IPS-NIHi7 (cell line): ENCODE results near the gene CLEC3A.
"Not testable (repeated sequence)": the region's sequence is repeated elsewhere in the genome, so short reads cannot be mapped to it uniquely, and the experiment has no call there.

Source experiments
- DNase-seq: peaks from one replicate; pipeline ENCODE4 v3.0.0; 2012; ENCODE audit warnings: mixed read lengths; ENCODE audit errors: extremely low spot score

CLEC3A gene

DNA sequence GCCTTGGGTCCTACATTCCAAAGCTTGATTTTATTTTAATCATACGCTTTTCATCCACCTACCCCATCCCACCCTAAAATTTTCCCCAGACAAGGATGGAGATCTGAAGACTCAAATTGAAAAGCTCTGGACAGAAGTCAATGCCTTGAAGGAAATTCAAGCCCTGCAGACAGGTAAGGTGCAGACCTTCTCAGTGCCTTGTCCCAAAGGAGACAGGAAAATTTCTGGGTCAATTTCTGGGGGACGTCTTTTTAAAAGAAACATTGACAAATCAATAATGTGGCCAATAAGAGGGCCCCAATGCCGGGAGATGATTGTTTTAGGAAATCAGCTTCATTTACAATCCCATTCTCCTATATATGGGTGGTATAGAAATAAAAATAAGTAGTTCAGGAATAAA is 5.7 kb downstream of the CLEC3A start:
- DNase-seq = no peak

DNA sequence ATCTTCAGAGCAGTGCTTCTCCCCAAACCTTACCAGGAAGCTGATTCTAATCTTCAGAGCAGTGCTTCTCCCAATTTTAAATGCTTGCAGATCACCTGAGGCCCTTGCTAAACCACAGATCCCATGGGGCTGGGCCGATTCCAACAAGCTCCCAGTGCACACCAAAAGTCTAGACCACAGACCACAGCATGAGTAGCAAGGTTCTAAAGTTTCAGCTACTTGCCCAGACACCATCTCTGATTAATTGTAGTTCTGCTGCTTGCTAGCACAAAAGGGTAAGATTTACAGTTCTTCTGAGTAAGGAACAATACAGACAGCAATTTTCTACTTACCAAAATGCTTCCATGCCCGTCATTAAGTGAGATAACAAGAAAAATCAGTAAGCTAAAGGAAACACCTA is 12.2 kb downstream of the CLEC3A start:
- no peak for DNase-seq

DNA sequence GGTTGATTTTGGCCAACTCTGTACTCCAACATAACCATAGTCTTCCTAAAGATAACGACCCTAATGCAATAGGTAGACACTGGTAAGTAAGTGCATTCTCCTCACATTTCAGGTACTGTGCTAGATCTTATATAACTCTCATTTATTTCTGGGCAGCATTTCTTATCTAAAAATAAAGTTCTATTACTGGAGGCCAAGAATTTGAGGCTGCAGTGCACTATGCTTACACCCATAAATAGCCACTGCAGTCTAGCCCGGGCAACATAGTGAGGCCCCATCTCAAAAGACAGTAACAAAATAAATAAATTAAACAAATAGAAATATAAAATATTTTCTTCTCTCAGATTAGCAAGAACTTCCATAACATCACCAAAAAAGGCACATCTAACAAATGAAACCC is 12.7 kb downstream of the CLEC3A start:
- DNase-seq = no peak

DNA sequence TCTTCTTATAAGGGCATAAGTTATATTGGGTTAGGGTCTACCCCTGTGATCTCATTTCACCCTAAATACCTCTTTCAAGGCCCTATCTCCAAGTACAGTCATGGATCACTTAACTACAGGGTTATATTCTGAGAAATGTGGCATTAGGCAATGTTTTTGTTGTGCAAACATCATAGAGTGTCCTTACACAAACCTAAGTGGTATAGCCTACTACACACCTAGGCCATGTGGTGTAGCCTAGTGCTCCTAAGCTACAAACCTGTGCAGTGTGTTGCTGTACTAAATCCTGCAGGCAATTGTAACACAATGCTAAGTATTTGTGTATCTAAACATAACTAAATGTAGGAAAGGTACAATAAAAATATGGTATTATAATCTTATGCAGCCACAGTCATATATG is 18.0 kb downstream of the CLEC3A start:
- DNase-seq = no peak

DNA sequence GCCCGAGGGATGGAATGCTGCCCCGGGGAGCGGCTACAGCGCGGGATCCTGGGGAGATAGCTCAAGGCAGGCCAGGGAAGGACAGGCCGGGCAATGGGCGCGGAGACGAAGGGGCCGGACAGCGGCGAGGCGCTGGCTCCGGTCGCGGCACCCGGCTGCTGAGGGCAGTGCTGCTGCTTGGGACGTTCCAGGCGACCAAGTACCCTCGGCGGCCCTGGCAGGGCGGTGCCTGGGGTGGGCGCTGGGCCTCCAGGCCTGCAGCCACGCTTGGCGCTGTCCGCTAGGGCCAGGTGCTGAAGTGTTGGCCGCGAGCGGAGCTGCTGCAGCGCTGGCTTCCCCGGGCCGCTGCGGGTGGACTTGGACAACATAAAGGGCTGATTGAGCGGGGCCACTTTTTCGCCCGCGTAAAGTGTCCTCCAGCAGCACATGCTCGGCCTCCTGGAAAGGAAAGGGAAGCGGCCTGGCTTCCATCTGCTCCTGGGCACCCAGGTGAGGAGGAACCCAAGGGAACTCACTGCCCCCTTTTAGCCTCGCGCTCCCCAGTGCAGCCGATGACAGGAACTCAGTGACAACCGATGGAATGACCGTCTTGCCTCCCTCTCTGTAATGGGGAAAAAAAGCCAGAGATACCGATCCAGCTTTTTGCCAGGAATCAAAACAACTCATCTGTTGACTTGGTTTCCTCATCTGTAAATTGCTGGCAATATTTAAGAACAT is 23.7 kb downstream of the CLEC3A start:
- peak; percentile 96 for DNase-seq

DNA sequence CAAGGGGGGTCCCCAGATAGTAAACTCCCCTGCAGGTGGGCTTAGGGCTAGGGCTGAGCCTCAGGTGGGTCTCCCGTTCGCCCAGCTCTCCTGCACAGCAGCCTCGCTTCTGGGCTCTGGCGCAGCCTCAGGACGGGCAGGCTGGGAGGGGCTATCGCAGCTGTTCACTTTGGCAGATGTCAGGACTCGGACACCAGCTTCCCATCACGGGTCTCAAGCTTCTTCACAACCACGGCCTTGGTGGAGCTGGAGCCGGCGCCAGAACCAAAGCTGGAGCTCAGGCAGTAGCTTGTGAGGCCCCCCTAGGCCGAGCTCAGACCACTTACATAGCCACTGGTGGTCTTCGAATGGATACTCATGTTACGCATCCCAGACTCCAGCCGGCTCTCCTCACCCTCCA is 26.0 kb downstream of the CLEC3A start:
- no peak for DNase-seq

DNA sequence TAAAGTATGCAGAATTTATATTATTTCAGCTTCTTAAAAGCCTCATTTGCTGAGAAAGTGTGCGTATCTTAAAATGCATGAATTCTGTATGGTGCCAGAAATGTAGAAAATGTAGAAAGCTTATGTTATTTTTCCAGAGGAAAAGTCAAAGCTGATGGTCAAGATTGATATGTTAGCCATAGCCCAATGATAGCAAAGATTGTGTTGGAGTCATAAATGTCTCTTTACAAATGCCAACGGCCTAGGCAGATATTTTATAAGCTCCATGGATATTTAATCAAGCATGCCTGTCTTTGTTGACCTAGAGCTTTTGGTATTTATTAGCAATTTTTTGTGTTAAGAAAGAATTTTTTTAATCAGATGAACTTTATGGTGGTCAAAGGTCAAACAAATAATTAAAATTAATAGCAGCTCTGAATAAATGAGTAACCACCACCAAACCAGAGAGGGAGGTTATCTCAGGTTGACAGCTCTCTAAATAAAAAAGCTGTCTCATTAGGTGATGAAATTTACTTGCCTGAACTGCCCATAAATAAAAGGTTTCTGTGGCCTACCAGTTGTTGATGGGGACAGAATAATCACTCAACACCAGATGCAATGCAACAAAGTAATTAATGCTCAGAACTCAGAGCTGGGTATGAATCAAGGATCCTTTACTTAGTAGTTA is 28.5 kb downstream of the CLEC3A start:
- no peak for DNase-seq

DNA sequence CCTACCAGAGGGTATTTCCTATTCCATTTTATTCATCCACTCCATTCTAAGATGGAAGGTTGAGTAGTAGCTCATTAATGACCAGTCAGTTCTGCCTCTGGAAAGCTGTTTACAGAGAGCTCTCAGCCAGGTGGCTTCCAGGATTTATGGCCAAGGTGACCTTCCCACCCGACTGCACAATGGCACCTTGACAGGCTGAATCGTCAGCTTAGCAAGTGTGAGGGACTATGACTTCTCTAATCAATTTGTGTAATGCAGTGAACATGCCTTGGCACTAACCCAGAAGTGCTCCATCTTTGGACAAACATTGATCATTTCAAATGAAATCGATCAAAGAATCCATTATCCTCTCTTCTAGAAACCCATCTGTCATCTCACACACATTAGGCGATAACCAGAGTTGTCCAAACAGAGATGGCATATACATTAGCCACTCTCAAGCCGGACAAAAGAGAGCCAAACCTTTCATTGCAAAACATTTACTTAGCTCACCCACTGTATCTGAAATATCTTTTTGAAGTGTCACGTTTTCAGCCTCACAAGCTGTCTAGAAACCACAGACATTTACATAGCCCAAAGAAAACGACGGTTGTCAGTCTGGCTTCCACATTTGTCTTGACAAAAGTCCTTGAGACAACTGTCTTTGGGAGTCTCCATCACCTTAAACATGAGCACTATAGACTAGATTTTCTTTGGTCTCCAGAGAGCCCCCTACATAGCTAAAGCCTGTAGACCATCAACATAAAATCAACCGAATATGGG is 35.6 kb downstream of the CLEC3A start:
- no peak for DNase-seq

DNA sequence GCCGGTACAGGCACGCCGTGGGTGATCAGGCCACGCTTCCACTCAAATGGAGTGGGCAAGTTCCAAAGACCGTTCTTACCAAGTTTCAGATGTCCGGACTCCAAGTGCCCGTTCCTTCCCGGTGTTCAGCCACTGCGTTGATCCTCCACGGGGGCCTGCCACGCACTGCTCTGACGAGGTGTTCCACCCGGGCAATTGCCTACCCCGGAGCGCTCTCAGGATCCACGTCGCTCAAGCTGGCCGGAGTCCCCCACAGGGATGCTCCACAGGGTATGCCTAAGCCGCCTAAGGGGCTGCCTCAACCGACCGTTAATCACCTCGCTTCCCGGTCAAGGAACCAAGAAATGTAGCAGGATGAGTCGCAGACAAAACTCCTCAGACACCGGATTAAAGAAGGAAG is 37.5 kb downstream of the CLEC3A start:
- DNase-seq = not testable (repeated sequence)

DNA sequence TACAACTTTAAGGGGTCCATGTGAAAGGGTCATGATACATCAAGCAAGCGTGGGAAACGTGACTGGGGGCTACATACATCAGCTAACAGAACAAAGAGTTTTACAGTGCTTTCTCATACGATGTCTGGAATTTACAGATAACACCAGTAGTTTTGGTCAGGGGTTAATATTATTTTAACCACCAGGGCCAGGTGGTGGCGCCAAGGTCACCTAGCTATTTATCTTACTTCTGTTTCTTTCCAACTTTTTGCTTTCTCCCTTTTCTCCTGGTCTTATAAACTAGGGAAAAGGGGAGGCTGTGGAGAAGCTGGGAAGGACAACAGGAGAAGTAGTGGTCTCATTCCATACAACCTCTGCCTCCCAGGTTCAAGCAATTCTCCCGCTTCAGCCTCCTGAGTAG is 37.9 kb downstream of the CLEC3A start:
- DNase-seq = no peak

DNA sequence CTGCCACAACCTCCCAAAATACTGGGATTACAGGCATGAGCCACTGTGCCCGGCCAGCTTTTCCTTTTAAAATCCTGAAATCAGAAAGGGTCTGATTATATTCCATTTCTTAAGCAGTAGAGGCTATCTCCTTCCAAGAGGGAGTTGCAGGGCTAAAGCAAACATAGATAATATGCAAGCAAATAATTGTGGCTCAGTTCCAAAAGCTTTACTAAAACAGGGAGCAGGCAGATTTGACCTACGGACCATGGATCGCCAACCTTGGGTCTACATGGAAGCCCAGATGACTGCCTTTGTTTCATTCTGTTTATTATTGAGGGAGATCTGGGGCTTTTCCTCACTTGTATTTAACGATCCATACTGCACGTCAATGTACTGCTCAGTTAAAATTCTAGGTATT is 38.5 kb downstream of the CLEC3A start:
- no peak for DNase-seq

DNA sequence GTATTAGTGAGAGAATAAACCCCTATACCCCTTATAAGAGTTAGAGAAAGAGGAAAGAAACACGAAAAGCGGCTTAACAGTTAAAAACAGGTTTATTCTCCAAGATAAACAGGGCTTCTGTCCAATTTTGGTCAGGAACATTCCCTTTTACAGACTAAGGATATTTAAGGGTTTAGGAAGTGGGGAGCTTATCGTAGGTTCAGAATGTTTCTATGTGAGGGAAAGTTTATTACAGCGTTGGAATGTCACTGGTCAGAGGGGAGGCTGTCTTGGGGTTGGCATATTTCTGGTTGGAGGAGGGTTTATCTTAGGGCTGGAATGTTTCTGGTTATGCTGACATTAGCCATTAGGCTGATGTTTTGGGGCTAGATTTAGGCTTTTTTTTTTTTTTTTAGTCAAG is 43.0 kb downstream of the CLEC3A start:
- DNase-seq = no peak

DNA sequence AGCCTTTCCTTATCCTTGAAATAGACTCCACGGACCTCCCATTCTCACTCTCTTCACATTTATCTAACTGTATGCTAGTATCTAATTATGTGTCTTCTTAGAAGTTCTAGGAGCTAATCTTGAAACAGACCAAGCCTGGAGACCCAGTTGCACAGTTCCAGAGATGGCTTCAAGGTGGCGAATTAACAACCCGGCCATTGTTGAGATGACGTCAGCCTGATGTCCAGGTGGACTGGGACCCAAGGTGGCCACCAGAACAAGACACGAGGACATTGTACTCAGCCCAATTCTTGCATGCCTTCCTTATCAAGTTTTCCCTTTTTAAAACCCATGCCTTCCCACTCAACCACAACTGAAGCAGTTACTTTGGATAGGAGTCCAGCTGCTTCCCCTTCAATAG is 47.6 kb downstream of the CLEC3A start:
- no peak for DNase-seq

DNA sequence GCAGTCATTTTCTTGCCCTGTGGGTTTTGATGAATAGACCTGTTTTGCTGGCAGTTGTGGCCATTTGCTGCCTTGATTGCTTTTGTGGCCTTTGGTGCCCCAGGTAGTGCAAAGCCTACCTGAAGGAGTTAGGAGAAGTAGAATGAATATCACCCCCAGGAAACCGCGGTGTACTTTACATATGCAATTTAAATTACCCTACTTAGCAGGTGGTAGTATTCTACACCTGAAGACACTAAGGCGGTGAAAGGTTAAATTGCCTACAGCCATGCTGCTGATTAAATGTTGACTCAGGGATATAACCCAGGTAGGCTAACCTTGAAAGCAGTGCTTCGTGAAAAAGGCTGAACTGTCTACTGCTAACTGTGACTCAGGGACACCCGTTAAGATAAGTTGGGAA is 49.9 kb downstream of the CLEC3A start:
- DNase-seq = peak; percentile 66

DNA sequence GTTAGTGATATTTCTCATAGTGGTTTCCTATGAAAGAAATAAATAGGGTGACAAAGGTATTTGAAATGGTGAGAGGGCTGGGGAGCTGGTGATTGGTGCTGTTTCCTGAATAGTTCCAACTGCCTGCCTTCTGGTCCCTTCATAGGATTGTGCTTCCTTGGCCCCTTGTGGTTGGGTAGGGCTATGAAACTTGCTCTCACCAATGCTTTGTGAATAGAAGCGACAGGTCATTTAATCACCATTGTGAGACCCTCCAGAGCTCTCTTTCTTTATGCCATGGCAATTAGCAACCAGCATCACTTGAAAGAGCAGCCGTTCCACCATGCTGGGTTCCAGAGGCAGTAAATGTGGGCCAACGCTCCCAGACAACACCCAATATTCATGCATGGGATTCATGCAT is 53.5 kb downstream of the CLEC3A start:
- no peak for DNase-seq

DNA sequence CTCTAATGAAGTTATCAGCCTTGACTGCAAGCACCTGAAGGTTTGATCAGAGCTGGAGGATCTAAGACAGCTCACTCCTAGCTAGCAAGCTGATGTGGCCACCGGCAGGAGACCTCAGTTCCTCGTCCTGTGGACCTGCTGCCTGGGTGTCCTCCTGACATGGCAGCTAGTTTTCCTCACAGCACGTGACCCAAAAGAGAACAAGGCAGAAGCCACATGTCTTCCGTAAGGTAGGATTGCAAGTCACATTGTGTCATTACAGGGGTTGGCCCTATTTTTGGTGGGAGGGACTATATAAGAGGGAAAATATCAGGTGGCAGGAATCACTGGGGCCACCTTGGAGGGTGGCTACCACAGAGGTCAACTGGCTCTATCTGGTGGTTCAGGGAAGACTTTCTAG is 59.0 kb downstream of the CLEC3A start:
- DNase-seq = no peak
